ENCODE data around the gene IRS1.

DNA sequence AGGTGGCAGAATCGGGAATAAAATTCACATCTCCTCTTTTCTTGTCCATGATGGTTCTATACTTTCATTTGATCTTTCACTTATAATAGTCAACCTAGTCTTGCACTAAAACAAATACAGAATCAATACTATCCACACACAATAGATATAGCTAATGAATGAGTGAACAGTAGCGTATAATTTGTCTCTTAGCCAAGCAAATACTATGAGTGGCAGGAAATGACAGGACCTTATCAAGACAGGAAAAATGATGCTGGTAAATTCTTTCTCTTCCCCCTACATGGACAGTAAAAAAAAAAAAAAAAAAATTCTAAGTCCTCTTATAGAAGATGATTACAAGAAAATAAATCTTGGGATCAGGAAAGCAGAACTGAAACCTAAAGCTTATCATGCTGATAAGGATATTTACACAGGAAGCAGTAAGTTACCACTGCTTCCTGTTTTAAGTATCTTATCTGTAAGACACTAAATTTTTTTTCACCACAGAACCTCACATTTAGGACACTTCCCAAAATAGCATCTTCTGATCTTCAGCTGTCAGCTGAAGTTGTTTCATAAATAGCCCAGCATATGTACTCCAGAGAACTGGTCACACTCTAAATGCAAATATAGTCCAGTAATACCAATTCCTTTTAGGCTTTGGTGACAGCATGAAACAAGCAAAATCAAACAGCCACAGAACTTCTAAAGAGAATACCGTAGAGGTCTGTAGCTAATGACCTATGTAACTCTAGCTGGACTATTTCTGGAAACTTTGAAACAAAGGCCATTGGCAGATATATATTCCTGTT lies 27.0 kb downstream of the IRS1 start:
- TF ChIP-seq, protein P1, sequence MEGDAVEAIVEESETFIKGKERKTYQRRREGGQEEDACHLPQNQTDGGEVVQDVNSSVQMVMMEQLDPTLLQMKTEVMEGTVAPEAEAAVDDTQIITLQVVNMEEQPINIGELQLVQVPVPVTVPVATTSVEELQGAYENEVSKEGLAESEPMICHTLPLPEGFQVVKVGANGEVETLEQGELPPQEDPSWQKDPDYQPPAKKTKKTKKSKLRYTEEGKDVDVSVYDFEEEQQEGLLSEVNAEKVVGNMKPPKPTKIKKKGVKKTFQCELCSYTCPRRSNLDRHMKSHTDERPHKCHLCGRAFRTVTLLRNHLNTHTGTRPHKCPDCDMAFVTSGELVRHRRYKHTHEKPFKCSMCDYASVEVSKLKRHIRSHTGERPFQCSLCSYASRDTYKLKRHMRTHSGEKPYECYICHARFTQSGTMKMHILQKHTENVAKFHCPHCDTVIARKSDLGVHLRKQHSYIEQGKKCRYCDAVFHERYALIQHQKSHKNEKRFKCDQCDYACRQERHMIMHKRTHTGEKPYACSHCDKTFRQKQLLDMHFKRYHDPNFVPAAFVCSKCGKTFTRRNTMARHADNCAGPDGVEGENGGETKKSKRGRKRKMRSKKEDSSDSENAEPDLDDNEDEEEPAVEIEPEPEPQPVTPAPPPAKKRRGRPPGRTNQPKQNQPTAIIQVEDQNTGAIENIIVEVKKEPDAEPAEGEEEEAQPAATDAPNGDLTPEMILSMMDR (IDR thresholded peaks at IDR 0.05): no peak
- TF ChIP-seq POLR2A (IDR thresholded peaks at IDR 0.05): no peak
